Right ventricle myocardium inferior (tissue), 1 donor: ENCODE results near the gene SSX2IP. TPM values are rescaled to one million over a fixed set of nuclear protein-coding genes. Genes with fewer than 3 reads are reported as not detected.

Source experiments
- ATAC-seq: fragments of 200-7000 bp; cut with Tn5 transposase; one replicate; pipeline ENCODE4 v1.9.1; 2020; ENCODE audit warnings: mild to moderate bottlenecking, moderate library complexity
- DNase-seq: peaks from one replicate; pipeline ENCODE4 v3.0.0; 2021; ENCODE audit errors: missing footprints
- intact Hi-C: fragments of 100-400 bp; cut with DNase I; formaldehyde crosslinking; loops from one replicate; pipeline ENCODE4 v1.11.0; 2022
- total RNA-seq: library from RNA; stranded (reverse); fragmentation: NEBNext Ultra II Directional; extraction: Animal tissue kit (Norgen Biotek cat#: 25700); gene quantifications from one replicate; pipeline ENCODE4 v1.2.1, GENCODE V29; 2021
- donor health status: DM: no; HTN: yes; CAD: no; lungs with severe emphysema.

SSX2IP gene
- total RNA-seq, 1 donor from 2014 or later = 12.9 TPM

- no peak for DNase-seq
- no peak for ATAC-seq
- intact Hi-C loops = no loop called here
Observed at GRCh38 chr1:84712276-84712874, 22.1 kb upstream of the SSX2IP start.

- DNase-seq (no peak), ATAC-seq (no peak)
- intact Hi-C loops = no loop called here
Observed at GRCh38 chr1:84711869-84712268, 21.6 kb upstream of the SSX2IP start.

GRCh38 chr1:84711121-84711520 is 20.9 kb upstream of the SSX2IP start:
- ATAC-seq = no peak
- intact Hi-C loops = no loop called here
- DNase-seq = no peak

DNA sequence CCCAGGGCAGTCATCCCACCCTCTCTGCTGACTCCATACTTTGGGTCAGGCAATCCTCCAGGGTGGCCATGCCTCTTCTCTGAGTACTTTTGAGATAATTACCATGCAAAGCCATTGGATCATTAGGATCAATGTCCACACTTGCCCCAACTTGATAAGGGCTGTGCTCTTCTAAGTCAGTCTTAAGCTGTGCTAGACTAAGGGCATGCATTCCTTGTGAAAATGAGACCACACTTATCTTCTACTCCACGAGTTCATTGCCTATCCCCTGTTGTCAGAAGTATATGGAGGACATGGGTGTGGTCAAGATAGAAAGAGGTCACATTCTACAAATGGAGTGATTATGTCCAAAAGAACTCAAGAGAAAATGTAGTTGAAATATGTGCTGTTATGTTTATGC is 18.9 kb upstream of the SSX2IP start:
- no peak for DNase-seq
- intact Hi-C loops = no loop called here
- ATAC-seq = no peak

DNA sequence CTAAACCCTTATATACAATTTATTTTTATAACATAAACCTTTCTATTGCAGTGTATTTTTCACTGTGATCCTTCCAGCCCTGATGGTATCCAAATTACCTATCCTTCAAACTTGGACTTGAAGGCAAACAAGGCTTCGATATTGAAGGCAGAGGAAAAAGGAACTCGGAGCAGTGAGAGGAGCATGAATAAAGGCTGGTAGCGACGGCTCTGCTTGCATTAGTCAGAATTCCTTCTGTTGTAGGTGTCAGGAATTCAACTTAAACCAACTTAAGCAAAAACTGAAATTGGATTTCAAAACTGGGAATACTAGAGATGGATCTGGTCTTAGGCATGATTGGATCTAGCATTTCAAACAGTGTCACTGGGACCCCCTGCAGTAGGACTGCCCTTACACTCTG is 17.8 kb upstream of the SSX2IP start:
- intact Hi-C loops = no loop called here
- DNase-seq = no peak
- no peak for ATAC-seq

DNA sequence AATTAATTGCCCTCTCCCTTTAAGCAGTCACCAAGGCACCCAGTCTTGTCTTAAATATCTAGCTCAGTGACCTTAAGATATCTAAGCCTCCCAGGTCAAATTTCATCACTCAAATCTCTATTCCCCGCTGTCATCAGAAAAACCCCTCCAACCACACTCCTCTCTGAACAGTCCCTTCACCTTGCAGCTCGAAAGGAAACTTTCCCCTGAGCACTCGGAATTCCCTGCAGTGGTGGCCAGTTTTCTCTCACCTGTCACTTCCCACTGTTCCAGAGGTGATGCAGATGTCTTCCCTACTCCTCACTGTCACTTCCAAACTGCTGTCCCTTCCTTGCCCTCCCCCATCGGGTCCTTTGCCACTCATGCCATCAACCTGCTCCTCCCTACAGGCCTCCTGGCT is 15.3 kb upstream of the SSX2IP start:
- no peak for DNase-seq
- intact Hi-C loops = no loop called here
- ATAC-seq = no peak

DNA sequence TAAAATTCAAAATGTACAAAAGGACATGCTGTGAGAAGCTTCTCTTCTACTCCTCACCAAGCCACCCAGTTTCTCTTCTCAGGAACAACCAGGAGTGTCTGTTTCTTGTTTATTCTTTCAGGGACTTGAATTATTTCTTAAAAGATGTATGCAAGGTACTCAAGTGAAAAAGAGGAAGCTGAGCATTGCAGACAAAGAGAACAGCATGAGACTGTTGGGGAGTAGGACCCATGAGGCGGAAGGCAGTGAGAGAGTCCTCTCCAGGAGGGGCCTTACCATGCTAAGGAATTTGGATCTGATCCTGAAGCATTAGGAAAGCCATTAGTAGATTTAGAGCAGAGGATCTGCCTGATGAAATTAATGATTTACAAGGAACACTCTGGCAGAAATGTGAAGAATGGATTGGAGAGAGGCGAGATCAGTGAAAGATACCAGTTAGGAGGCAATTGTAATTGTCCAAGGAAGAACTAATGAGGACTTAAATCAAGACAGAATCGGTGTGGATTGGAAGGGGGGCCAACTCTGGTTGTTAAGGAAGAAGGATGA is 14.7 kb upstream of the SSX2IP start:
- intact Hi-C loops = no loop called here
- DNase-seq = no peak
- ATAC-seq = no peak

DNA sequence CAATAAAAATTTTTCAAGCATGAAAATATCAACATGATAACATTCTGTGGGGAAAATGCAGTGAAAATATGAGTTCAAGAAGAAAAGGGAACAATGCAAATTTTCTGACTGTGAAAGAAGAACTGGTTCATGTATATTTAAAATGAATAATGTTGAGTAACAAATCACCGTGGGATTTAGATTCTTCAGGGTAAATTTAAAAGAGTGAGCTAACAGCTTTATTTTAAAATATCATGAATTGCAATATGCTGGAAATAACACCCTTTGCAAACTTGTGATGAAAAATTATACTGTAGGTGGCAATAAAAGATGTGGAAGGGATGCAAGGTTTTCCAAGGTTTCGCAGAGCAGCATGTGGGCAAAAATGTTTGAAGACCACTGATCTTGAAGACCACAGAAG is 13.2 kb upstream of the SSX2IP start:
- DNase-seq (no peak), ATAC-seq (no peak)
- intact Hi-C loops = no loop called here

DNA sequence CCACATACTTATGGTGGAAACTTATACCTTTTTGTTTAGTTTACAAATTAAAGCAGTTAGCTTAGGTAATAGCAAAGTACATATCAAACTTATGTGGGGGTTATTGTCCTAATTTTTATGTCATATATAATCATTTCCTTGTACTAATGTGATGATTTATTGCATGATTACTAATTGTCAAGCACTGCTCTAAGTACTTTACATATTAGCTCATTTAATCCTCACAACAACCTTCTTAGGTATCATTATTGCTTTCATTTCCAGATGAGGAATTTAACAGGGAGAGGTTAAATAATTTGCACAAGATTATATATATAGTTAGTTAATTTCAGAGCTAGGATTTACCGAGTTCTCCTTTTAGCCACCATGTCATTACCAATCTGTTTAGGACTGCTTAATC is 11.9 kb upstream of the SSX2IP start:
- DNase-seq (no peak), ATAC-seq (no peak)
- intact Hi-C loops = no loop called here

DNA sequence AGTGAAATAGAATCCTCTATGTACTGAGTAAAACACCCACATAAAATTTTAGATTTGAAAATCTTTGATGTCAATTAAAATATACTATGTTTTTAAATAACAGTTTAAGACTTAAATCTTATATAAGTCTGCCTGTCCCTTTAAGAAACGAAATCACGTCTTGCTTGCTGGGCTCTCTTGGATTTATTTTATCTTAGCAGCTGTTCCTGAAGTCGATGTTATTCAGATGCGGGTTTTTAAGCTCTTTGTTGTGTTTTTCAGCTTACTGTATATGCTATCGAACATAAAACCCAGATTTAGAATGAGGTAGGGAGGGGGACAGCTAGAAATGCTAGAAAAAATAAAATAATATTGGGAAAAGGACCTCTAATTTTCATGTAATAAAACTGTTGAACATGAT is 11.1 kb upstream of the SSX2IP start:
- no peak for ATAC-seq
- intact Hi-C loops = no loop called here
- DNase-seq = no peak

GRCh38 chr1:84700070-84700469 is 9.8 kb upstream of the SSX2IP start:
- intact Hi-C loops = no loop called here
- ATAC-seq (no peak), DNase-seq (no peak)

- peak; percentile 73 for ATAC-seq
Observed at GRCh38 chr1:84698151-84699110, 8.2 kb upstream of the SSX2IP start.

DNA sequence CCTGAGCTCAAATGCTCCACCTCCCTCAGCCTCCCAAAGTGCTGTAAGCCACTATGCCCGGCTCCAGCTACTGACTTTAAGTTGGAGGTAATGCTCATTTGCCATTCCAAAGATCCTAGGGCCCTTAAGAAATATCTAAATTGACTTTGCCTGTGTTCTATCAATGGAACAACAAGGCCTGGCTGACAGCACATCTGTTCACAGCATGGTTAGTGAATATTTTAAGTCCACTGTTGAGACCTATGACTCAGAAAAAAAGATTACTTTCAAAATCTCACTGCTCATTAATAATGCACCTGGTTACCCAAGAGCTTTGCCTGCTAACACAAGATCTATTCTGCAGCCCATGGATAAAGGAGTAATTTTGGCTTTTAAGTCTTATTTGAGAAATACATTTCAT is 3.5 kb upstream of the SSX2IP start:
- intact Hi-C loops = no loop called here

More at GRCh38 chr1:84698151-84699110, 8.2 kb upstream of the SSX2IP start:
- DNase-seq = no peak
- intact Hi-C loops = no loop called here

GRCh38 chr1:84693005-84693404 is 2.7 kb upstream of the SSX2IP start:
- intact Hi-C loops = no loop called here
- ATAC-seq (no peak), DNase-seq (no peak)

More for the DNA sequence above, 3.5 kb upstream of the SSX2IP start:
- no peak for ATAC-seq
- no peak for DNase-seq

- intact Hi-C loops = no loop called here
- DNase-seq (no peak), ATAC-seq (no peak)
Observed at GRCh38 chr1:84692391-84692790, 2.1 kb upstream of the SSX2IP start.

- DNase-seq (no peak), ATAC-seq (no peak)
- intact Hi-C loops = loop anchor here (2.0 kb wide), 1 partner anchor 184 kb away; the partner anchor contains the start of genes GNG5 and SPATA1
Observed at GRCh38 chr1:84691122-84691783, 992 bp upstream of the SSX2IP start.

GRCh38 chr1:84689514-84690396 is 506 bp downstream of the SSX2IP start:
- intact Hi-C loops = loop anchor here (2.0 kb wide), 1 partner anchor 183 kb away; the partner anchor contains the start of genes GNG5 and SPATA1
- ATAC-seq = peak; percentile 28

DNA sequence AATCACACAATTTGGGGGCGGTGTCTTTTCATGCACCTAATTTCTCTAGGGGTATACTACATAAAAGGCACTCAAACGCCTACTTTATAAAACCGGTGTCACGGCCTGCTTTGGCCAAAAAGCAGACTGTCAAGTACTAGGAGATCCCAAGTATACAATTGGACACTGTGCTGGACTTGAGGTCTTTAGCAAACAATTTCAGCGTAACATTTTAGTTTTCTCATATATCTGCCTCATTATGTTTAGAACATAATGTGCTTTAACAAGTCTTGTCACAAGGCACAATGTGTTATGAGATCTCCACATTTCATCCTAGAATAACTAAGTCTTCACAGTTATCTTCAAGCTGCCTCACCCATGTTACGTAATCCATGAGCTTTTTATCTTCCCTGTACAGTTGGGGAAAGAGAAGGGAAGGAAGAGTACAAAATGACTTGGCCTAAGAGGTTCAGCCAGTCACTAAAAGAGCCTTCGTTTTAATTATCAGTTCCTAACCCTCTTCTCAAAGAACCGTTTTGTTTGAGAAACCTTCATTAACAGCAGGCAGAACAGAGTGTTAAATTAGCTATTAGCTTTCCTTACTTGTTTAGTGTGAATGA is 1.7 kb downstream of the SSX2IP start:
- ATAC-seq = peak; percentile 47

More at GRCh38 chr1:84689514-84690396, 506 bp downstream of the SSX2IP start:
- peak; percentile 75 for DNase-seq

More for the DNA sequence above, 1.7 kb downstream of the SSX2IP start:
- intact Hi-C loops = no loop called here
- no peak for DNase-seq
